COLO668 (cell line): ENCODE measurements around the gene CARS2.
"Not testable (repeated sequence)": the region's sequence is repeated elsewhere in the genome, so short reads cannot be mapped to it uniquely, and the experiment has no call there.

Source experiments
- DNase-seq: peaks from one replicate; lab custom pipeline; 2025; ENCODE audit not compliant: unreplicated experiment; lab: John Stamatoyannopoulos, UW

The CARS2 gene

GRCh38 chr13:110683203-110683883, 22.6 kb downstream of the CARS2 start:
- no peak for DNase-seq

GRCh38 chr13:110682746-110683145, 23.2 kb downstream of the CARS2 start:
- no peak for DNase-seq

GRCh38 chr13:110681868-110682550, 23.9 kb downstream of the CARS2 start:
- no peak for DNase-seq

GRCh38 chr13:110680852-110681251, 25.1 kb downstream of the CARS2 start:
- DNase-seq = peak; percentile 38

GRCh38 chr13:110677731-110678545, 28.0 kb downstream of the CARS2 start:
- DNase-seq = no peak

- no peak for DNase-seq
These were observed 29.0 kb downstream of the CARS2 start for GRCh38 chr13:110676595-110677587.

- DNase-seq = not testable (repeated sequence)
These were observed 36.1 kb downstream of the CARS2 start for GRCh38 chr13:110669814-110670213.

GRCh38 chr13:110669036-110669435, 36.9 kb downstream of the CARS2 start:
- no peak for DNase-seq

- no peak for DNase-seq
These were observed 39.7 kb downstream of the CARS2 start for GRCh38 chr13:110666255-110666533.

GRCh38 chr13:110665491-110666254, 40.2 kb downstream of the CARS2 start:
- DNase-seq = no peak

- DNase-seq = no peak
These were observed 41.2 kb downstream of the CARS2 start for GRCh38 chr13:110664673-110665072.

- no peak for DNase-seq
These were observed 41.9 kb downstream of the CARS2 start for GRCh38 chr13:110664041-110664440.

- DNase-seq = no peak
These were observed 42.4 kb downstream of the CARS2 start for GRCh38 chr13:110663491-110663890.

- DNase-seq = no peak
These were observed 43.0 kb downstream of the CARS2 start for GRCh38 chr13:110662777-110663443.

- no peak for DNase-seq
These were observed 43.8 kb downstream of the CARS2 start for GRCh38 chr13:110662091-110662490.

- DNase-seq = no peak
These were observed 44.7 kb downstream of the CARS2 start for GRCh38 chr13:110661256-110661655.

- DNase-seq = not testable (repeated sequence)
These were observed 47.6 kb downstream of the CARS2 start for GRCh38 chr13:110658218-110658911.

- no peak for DNase-seq
These were observed 48.7 kb downstream of the CARS2 start for GRCh38 chr13:110657196-110657595.

- DNase-seq = no peak
These were observed 52.1 kb downstream of the CARS2 start for GRCh38 chr13:110653851-110654250.
